Thoracic aorta endothelial cell (primary cell): ENCODE measurements around the gene UBE2D3. TPM values are rescaled to one million over a fixed set of nuclear protein-coding genes. Genes with fewer than 3 reads are reported as not detected.

Experiments used
- small RNA-seq: library from RNA; depleted of rRNA; stranded (forward); fragments of <200 nt; gene quantifications from one replicate; pipeline ENCODE3, GENCODE V24; 2012
- total RNA-seq: library from RNA; depleted of rRNA; stranded (reverse); fragments of >200 nt; gene quantifications from 2 replicates; pipeline ENCODE4 v1.2.3, GENCODE V29; 2012

Gene UBE2D3
- total RNA-seq = 519 and 590 TPM in 2 replicates

GRCh38 chr4:102826890-102827673, at the start of gene UBE2D3:
UBE2D3 (minus strand) TSS chr4:102827551; CDS start chr4:102826508, 1,043 bp downstream.

GRCh38 chr4:102868781-102869568, 41.6 kb upstream of the UBE2D3 start, which contains the start of gene CISD2:
CISD2 (plus strand) TSS chr4:102868992; CDS start chr4:102869085, 93 bp downstream.

GRCh38 chr4:102760645-102761295, 66.6 kb downstream of the UBE2D3 start, which contains the start of gene MANBA:
MANBA (minus strand) TSS chr4:102760968; CDS start chr4:102760894, 74 bp downstream.

Small RNAs within 50 kb of the gene (small RNA-seq; reads per million reads assigned to genes)
- not detected for gene RNU7-151P

Other genes starting within 250 kb of the UBE2D3 start
- 11.4 and 12.0 TPM in 2 replicates for gene MANBA, start 66.6 kb downstream of the UBE2D3 start, total RNA-seq
- gene CISD2, start 41.4 kb upstream of the UBE2D3 start, total RNA-seq = 30.2 and 35.3 TPM in 2 replicates
- 0.22 and 0.27 TPM in 2 replicates for gene SLC9B1, start 192.2 kb upstream of the UBE2D3 start, total RNA-seq
- 31.6 and 41.5 TPM in 2 replicates for gene SLC9B2, start 249.2 kb upstream of the UBE2D3 start, total RNA-seq